Measurements from ENCODE around the gene SREBF2. TPM values are rescaled to one million over a fixed set of nuclear protein-coding genes. Genes with fewer than 3 reads are reported as not detected.

Gene SREBF2
- total and polyA plus RNA-seq, 9 of the 15 experiments (the other 6 are each of a cell fraction or from before 2014, with no cell fraction given): 1.1 to 84.2 (median 26.9) TPM

DNA sequence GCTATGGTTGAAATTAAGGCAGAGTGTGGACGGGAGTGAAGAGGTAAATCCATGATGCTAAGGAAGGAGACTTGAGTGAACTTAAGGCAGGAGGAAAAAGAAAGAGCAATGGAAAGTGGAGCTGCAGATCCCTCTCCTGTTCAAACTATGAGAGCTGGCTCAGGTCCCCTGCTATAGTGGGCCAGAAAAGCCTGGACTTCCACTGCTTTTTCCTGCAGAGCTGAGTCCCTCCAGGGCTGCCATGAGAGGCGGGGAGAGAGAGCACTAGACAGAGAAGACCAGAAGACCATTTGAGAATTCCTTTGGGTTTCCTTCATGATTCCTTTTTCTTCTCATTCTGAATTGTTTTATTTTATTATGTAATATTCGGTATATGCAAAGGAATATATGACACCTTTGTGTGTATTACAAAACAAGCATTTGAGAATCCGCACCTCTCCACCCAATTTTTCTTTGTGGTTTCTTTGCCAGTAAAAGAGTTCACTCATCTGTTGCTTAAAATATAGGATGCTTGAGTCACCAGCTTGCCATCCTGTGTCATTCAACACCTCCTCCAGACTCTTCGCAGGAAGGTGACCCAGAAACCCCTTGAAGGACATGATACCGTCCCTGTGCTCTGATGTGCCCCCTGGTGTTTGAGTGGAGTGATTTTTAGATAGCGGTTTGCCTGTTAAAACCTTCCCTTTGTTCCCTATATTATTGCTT, 24.4 kb downstream of the SREBF2 start (continued):
- TF ChIP-seq, protein P1, sequence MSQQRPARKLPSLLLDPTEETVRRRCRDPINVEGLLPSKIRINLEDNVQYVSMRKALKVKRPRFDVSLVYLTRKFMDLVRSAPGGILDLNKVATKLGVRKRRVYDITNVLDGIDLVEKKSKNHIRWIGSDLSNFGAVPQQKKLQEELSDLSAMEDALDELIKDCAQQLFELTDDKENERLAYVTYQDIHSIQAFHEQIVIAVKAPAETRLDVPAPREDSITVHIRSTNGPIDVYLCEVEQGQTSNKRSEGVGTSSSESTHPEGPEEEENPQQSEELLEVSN (IDR thresholded peaks at IDR 0.05; ENCODE audit: borderline replicate concordance in 1 of 2, extremely low read depth in 1 of 2, insufficient read depth in 1 of 2, insufficient read length in 1 of 2, low read depth in 1 of 2, low read length in 1 of 2, poor library complexity in 1 of 2, severe bottlenecking in 1 of 2): no peak
- TF ChIP-seq TEAD2 (tag; IDR thresholded peaks at IDR 0.05): no peak
- TF ChIP-seq, protein P2, sequence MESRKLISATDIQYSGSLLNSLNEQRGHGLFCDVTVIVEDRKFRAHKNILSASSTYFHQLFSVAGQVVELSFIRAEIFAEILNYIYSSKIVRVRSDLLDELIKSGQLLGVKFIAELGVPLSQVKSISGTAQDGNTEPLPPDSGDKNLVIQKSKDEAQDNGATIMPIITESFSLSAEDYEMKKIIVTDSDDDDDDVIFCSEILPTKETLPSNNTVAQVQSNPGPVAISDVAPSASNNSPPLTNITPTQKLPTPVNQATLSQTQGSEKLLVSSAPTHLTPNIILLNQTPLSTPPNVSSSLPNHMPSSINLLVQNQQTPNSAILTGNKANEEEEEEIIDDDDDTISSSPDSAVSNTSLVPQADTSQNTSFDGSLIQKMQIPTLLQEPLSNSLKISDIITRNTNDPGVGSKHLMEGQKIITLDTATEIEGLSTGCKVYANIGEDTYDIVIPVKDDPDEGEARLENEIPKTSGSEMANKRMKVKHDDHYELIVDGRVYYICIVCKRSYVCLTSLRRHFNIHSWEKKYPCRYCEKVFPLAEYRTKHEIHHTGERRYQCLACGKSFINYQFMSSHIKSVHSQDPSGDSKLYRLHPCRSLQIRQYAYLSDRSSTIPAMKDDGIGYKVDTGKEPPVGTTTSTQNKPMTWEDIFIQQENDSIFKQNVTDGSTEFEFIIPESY (CRISPR knock-in tag; IDR thresholded peaks at IDR 0.05): peak; percentile 58; the same call in 1 of the 2 replicates
- TF ChIP-seq, protein P3, sequence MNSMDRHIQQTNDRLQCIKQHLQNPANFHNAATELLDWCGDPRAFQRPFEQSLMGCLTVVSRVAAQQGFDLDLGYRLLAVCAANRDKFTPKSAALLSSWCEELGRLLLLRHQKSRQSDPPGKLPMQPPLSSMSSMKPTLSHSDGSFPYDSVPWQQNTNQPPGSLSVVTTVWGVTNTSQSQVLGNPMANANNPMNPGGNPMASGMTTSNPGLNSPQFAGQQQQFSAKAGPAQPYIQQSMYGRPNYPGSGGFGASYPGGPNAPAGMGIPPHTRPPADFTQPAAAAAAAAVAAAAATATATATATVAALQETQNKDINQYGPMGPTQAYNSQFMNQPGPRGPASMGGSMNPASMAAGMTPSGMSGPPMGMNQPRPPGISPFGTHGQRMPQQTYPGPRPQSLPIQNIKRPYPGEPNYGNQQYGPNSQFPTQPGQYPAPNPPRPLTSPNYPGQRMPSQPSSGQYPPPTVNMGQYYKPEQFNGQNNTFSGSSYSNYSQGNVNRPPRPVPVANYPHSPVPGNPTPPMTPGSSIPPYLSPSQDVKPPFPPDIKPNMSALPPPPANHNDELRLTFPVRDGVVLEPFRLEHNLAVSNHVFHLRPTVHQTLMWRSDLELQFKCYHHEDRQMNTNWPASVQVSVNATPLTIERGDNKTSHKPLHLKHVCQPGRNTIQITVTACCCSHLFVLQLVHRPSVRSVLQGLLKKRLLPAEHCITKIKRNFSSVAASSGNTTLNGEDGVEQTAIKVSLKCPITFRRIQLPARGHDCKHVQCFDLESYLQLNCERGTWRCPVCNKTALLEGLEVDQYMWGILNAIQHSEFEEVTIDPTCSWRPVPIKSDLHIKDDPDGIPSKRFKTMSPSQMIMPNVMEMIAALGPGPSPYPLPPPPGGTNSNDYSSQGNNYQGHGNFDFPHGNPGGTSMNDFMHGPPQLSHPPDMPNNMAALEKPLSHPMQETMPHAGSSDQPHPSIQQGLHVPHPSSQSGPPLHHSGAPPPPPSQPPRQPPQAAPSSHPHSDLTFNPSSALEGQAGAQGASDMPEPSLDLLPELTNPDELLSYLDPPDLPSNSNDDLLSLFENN (IDR thresholded peaks at IDR 0.05; ENCODE audit: low read depth in 2 of 2, low read length in 2 of 2): no peak
- no peak for TF ChIP-seq HMG20A (CRISPR knock-in tag; conservative IDR thresholded peaks at IDR 0.05)
- TF ChIP-seq EGR1 (conservative IDR thresholded peaks at IDR 0.05): peak; percentile 54
- TF ChIP-seq CTBP1 (IDR thresholded peaks at IDR 0.05; ENCODE audit: borderline replicate concordance): peak; percentile 85
- TF ChIP-seq, protein P4, sequence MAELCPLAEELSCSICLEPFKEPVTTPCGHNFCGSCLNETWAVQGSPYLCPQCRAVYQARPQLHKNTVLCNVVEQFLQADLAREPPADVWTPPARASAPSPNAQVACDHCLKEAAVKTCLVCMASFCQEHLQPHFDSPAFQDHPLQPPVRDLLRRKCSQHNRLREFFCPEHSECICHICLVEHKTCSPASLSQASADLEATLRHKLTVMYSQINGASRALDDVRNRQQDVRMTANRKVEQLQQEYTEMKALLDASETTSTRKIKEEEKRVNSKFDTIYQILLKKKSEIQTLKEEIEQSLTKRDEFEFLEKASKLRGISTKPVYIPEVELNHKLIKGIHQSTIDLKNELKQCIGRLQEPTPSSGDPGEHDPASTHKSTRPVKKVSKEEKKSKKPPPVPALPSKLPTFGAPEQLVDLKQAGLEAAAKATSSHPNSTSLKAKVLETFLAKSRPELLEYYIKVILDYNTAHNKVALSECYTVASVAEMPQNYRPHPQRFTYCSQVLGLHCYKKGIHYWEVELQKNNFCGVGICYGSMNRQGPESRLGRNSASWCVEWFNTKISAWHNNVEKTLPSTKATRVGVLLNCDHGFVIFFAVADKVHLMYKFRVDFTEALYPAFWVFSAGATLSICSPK (IDR thresholded peaks at IDR 0.05; ENCODE audit: borderline replicate concordance): no peak
- TF ChIP-seq, protein P5, sequence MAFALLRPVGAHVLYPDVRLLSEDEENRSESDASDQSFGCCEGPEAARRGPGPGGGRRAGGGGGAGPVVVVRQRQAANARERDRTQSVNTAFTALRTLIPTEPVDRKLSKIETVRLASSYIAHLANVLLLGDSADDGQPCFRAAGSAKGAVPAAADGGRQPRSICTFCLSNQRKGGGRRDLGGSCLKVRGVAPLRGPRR (CRISPR knock-in tag; IDR thresholded peaks at IDR 0.05): no peak
- TF ChIP-seq, protein P6, sequence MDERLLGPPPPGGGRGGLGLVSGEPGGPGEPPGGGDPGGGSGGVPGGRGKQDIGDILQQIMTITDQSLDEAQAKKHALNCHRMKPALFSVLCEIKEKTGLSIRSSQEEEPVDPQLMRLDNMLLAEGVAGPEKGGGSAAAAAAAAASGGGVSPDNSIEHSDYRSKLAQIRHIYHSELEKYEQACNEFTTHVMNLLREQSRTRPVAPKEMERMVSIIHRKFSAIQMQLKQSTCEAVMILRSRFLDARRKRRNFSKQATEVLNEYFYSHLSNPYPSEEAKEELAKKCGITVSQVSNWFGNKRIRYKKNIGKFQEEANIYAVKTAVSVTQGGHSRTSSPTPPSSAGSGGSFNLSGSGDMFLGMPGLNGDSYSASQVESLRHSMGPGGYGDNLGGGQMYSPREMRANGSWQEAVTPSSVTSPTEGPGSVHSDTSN (CRISPR knock-in tag; IDR thresholded peaks at IDR 0.05; ENCODE audit: low read depth): no peak
- TF ChIP-seq, protein P6 (tag; conservative IDR thresholded peaks at IDR 0.05; ENCODE audit: low read depth): peak; percentile 40; the same call in 1 of the 2 replicates
- TF ChIP-seq RFX5 (IDR thresholded peaks at IDR 0.05; ENCODE audit: low read depth, low read length): no peak
- no peak for TF ChIP-seq ZNF282 (CRISPR knock-in tag; IDR thresholded peaks at IDR 0.05)
- no peak for TF ChIP-seq IFI16 (CRISPR knock-in tag; IDR thresholded peaks at IDR 0.05)
- no peak for TF ChIP-seq BCOR (IDR thresholded peaks at IDR 0.05)
